Stimulated activated CD8-positive, alpha-beta memory T cell treated with anti-CD3 and anti-CD28 coated beads, Interleukin-7, amount 100 ng/mL, for 24 hours (primary cell): ENCODE measurements around the gene PTPRJ.

ENCODE experiments used
- DNase-seq: peaks from one replicate; pipeline ENCODE4 v3.0.0-alpha.2; 2020; ENCODE audit warnings: low read depth

Gene PTPRJ

GRCh38 chr11:47969401-47969800 lies 11.0 kb upstream of the PTPRJ start:
- no peak for DNase-seq

DNA sequence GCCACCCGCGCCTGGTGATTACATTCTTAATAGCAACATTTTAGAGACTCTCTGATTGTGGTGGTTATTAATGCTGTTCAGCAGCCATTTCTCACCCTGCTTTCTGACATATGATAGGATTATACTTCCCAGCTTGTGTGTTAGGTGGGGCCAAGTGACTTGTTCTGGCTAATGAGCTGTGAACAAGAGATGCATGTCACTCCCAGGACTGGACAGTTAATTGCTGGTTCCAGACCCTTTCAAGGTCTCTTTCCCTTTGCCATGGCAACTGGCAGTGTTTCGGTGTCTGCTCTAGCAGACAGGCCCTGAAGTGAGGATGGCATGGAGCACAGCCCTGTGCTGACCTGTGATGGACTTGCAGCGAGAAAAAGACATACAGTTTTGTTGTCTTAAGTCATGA lies 8.9 kb upstream of the PTPRJ start:
- DNase-seq: no peak

DNA sequence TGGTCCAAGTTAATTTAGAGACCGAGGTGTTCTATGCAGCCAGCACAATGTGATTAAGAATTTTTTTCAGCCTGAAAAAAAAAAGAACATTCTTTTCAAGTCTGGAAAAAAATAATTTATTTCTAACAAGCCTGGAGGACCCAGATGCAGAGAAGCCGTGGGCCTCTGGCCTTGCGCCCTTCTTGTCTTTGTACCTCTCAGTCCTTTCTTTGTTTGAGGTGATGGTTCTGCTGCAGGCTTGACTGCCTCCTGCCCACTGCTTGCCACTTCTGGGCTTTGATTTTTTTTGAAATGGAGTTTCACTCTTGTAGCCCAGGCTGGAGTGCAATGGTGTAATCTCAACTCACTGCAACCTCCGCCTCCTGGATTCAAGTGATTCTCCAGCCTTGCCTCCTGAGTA lies 7.2 kb upstream of the PTPRJ start:
- DNase-seq: no peak

GRCh38 chr11:47976931-47977330 lies 3.4 kb upstream of the PTPRJ start:
- no peak for DNase-seq

- DNase-seq: no peak
These were observed 2.7 kb upstream of the PTPRJ start for GRCh38 chr11:47977623-47978022.

DNA sequence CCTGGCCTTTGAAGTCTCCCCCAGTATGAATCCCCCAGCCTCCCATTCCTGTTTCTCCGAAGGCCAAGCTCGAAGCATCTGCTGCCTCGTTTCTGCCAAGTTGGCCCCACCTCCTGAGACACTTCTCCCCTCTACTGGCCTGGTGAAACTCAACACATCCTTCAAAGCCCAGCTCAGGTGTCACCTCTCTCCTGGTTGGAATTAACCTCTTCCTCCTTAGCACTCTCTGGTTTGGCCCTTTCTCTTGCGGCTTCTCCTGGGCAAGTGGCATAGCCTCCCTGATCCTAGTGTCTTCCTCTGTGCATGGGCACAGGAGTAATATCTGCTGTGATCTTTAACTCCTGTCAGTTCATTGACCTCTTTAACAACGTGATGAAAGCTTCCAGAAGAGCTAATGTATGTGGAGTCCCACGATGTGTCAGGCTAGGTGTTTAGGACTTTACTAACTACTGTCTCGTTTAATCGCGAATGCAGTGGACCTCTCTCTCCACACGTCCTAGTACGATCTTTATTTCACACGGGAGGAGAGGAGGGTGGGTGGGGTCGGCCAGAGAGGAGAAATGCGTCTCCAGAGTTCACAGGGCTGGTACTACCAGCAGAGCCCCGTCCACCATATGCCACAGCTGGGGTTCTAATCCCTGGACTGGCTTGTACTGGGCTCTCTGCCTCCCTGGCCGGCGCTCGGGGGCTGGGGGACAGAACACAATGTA lies 826 bp upstream of the PTPRJ start:
- DNase-seq: no peak

GRCh38 chr11:47980907-47981621 lies 705 bp downstream of the PTPRJ start:
- DNase-seq: no peak

- no peak for DNase-seq
These were observed 1.5 kb downstream of the PTPRJ start for GRCh38 chr11:47981667-47982404.

DNA sequence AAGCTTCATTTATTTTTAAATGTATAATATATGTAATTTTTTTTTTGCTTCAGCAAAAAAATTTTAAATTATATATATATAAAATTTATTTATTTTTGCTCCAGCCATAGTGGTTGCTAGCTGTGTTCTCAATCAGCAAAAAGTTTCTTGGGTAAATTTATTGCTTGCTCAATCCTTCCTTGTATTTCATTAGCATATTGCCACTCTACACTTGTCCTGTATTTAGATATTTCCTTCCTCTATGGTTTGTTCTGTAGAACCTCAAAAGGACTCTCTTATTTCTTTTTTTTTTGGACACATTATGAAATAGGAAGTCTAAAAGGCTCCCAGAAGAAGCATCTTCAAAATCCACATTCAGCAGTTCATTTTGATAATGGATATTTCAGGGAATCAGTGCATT lies 2.3 kb downstream of the PTPRJ start:
- no peak for DNase-seq

DNA sequence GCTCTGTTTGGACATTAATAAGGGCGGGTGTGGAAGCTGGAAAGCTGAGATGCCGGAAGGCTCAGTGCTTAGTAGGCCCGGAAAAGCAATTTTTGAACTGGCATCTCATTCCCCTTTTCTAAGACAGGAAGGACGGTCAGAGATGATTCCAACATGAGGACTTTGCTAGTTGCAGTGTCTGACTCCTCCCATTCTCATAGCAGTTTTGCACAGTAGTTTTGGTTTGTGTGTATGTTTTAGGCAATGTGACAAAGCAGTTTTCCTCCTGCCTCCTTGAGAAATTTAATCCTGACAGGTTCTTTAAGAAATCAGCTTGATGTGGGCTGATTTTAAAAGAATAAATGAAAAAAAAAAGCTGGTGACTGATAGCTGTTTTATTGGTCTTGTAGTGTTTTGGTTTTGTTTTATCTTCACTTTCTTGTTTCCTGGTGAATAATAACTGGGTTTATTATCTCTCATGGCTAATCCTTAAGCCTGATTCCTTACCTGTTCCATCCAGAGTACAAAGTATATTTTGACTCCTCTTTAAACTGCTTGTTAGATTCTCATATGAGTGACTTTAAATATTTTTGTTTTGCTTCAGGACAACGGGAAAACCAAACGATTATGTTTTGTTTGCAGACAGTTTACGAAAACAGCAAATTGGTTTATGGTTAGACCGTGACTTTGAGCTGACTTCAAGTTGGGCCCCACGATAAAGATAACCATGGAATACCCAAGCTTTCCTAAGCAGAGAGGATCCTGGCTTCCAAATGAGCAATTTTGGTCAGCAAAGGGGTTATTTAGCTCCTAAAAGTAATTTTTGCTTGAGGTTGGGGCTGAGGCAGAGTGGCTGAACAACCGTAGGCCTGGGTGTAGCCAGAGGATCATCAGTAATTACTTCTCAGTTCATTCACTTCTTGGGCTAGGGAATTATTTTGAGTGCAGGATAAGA lies 3.4 kb downstream of the PTPRJ start:
- DNase-seq: no peak

GRCh38 chr11:47986219-47986618 lies 5.9 kb downstream of the PTPRJ start:
- DNase-seq: no peak

DNA sequence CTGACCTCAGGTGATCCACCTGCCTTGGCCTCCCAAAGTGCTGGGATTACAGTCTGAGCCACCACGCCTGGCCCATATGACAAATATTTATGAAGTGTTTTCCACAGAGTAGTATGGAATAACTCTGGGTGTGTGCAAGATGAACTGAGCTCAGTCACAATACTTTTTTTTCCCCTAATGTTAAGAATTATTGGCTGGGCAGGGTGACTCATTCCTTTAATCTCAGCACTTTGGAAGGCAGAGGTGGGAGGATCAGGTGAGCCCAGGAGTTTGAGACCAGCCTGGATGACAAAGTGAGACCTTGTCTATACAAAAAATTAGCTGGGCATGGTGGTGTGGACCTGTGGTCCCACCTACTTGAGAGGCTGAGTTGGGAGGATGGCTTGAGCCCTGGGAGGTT lies 6.4 kb downstream of the PTPRJ start:
- DNase-seq: no peak

- DNase-seq: no peak
These were observed 7.0 kb downstream of the PTPRJ start for GRCh38 chr11:47987310-47987709.

DNA sequence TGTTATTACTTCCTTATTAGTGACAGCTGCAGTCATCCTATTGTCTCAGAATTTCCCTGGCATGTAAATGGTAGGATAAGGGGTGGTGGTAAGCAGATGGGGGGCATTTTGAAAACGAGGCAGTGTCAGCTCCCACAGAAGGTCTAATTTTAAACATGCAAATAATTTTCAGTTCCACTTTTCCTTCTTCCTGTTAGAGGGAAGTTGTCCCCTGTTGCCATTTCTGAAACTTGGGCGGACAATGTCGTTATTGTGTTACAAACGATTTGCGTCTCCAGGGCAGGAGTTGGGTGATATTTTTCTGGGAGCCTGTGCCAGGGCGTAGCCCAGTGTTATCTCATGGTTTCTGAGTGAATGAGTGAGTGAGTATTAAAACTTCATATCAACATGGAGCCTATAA lies 7.4 kb downstream of the PTPRJ start:
- DNase-seq: no peak

- no peak for DNase-seq
These were observed 9.4 kb downstream of the PTPRJ start for GRCh38 chr11:47989779-47990178.

DNA sequence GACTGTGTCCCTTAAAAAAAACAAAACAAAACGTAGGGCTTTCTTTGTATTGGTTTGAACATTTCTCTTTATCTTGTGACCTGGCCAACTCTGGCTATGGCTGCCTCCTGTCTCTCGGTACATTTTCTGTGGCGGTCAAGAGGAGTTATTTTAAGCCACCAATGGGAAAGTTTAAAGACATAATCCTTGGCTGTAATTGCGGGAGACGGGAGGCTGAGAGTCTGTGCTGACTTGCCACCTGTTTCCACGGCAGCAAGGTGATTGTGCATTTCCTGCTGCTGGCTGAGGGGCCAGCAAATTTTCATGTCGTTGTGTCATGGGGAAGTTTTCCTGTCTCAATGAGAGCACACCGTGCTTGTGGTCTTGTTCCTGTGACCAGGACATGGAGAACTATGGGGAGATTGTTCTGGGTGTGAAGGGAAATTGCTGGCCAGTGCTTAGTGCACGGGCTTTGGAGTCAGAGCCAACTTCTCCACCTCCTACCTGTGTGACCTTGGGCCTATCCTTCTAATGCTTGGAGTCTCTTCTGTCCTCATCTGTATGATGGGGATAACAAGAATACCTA lies 11.0 kb downstream of the PTPRJ start:
- DNase-seq: no peak

- no peak for DNase-seq
These were observed 11.5 kb downstream of the PTPRJ start for GRCh38 chr11:47991894-47992293.

GRCh38 chr11:47992959-47993820 lies 12.8 kb downstream of the PTPRJ start:
- no peak for DNase-seq

- DNase-seq: no peak
These were observed 14.1 kb downstream of the PTPRJ start for GRCh38 chr11:47994417-47994816.

GRCh38 chr11:47995360-47995769 lies 15.0 kb downstream of the PTPRJ start:
- no peak for DNase-seq
